Naive thymus-derived CD8-positive, alpha-beta T cell (primary cell): ENCODE measurements around the gene OR8S1. TPM values are rescaled to one million over a fixed set of nuclear protein-coding genes. Genes with fewer than 3 reads are reported as not detected.
A peak's percentile ranks its signal among the peaks of the same experiment; 100 is the strongest.
"Not testable (repeated sequence)": the region's sequence is repeated elsewhere in the genome, so short reads cannot be mapped to it uniquely, and the experiment has no call there.

Experiments used
- ATAC-seq, 2 donors: fragments of 150-1000 bp; cut with Tn5 transposase in 1 of 2; sonication (Bioruptor Pico), chemical (Tn5 transposase) in 1 of 2; 1 replicate in 1 of 2; 2 replicates in 1 of 2; pipeline ENCODE4 v1.10.0; 2021; ENCODE audit warnings: mild to moderate bottlenecking in 2 of 2, moderate library complexity in 2 of 2
- POLR2A ChIA-PET: fragments of 350-600 bp; sonication (Branson Sonifier 250); formaldehyde crosslinking; loops from one replicate; lab custom pipeline; 2021; ENCODE audit warnings: antibody characterized with exemption; lab: Charles Lee
- DNase-seq, 10 donors: peaks; one replicate each; pipeline versions ENCODE4 v3.0.0 to v3.0.0-alpha.2; 2020 to 2022
- H3K27ac Mint-ChIP-seq, 10 donors: one replicate each; pipeline ENCODE4 v1.8.0; 2020 to 2022; ENCODE audit warnings: mild to moderate bottlenecking in 10 of 10, mixed read lengths in 10 of 10, moderate library complexity in 4 of 10, inconsistent platforms in 1 of 10
- H3K27me3 Mint-ChIP-seq, 5 donors: one replicate each; pipeline ENCODE4 v1.8.0; 2021 to 2022; ENCODE audit warnings: mixed read lengths in 5 of 5
- H3K36me3 Mint-ChIP-seq, 3 donors: one replicate each; pipeline ENCODE4 v1.8.0; 2020 to 2022; ENCODE audit warnings: mixed read lengths in 3 of 3, mild to moderate bottlenecking in 2 of 3, inconsistent platforms in 1 of 3
- H3K4me1 Mint-ChIP-seq, 4 donors: one replicate each; pipeline ENCODE4 v1.8.0; 2021 to 2022; ENCODE audit warnings: mixed read lengths in 4 of 4
- H3K4me3 Mint-ChIP-seq, 10 donors: one replicate each; pipeline ENCODE4 v1.8.0; 2020 to 2022; ENCODE audit warnings: mild to moderate bottlenecking in 10 of 10, mixed read lengths in 10 of 10, moderate library complexity in 6 of 10, inconsistent platforms in 1 of 10
- H3K9me3 Mint-ChIP-seq, 9 donors: one replicate each; pipeline ENCODE4 v1.8.0; 2020 to 2022; ENCODE audit warnings: mixed read lengths in 9 of 9, mild to moderate bottlenecking in 3 of 9, inconsistent platforms in 1 of 9, moderate library complexity in 1 of 9
- polyA plus RNA-seq, 3 donors: library from polyadenylated mRNA; unstranded; fragments of 300-500 nt; fragmentation: Illumina TruSeq; gene quantifications; one replicate each; pipeline ENCODE4 v1.2.3, GENCODE V29; 2021
- total RNA-seq, 8 experiments: library from RNA in 2 of 8; stranded (reverse) in 2 of 8; gene quantifications; one replicate each; pipeline ENCODE4 v1.2.3 and lab custom pipeline; 2021 to 2026

The OR8S1 gene, protein sequence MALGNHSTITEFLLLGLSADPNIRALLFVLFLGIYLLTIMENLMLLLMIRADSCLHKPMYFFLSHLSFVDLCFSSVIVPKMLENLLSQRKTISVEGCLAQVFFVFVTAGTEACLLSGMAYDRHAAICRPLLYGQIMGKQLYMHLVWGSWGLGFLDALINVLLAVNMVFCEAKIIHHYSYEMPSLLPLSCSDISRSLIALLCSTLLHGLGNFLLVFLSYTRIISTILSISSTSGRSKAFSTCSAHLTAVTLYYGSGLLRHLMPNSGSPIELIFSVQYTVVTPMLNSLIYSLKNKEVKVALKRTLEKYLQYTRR
- not detected for total RNA-seq
- polyA plus RNA-seq = not detected
- 0 reads per million in 6 experiments for total RNA-seq (lab: John Stamatoyannopoulos, UW)

- no peak within 1 kb of the TSS for H3K4me3 Mint-ChIP-seq
- ATAC-seq (no peak), DNase-seq (no peak)
- no peaks in the 10 kb centered on the region for H3K9me3 Mint-ChIP-seq
- peaks cover 0 to 3% (median 1%) of the 10 kb centered on the region in 5 donors for H3K27me3 Mint-ChIP-seq
- H3K4me1 Mint-ChIP-seq = no peaks in the 10 kb centered on the region
- peak within 1 kb of the TSS in 2 of 10 donors; percentile 47 to 66 for H3K27ac Mint-ChIP-seq
- H3K36me3 Mint-ChIP-seq = no peaks in the 10 kb centered on the region
- POLR2A ChIA-PET = no interaction called here
Observed at GRCh38 chr12:48525332-48525731, at the start of gene OR8S1. Gene OR8S1 (plus strand): TSS chr12:48525632. CDS start chr12:48525632, 0 bp downstream.

DNA sequence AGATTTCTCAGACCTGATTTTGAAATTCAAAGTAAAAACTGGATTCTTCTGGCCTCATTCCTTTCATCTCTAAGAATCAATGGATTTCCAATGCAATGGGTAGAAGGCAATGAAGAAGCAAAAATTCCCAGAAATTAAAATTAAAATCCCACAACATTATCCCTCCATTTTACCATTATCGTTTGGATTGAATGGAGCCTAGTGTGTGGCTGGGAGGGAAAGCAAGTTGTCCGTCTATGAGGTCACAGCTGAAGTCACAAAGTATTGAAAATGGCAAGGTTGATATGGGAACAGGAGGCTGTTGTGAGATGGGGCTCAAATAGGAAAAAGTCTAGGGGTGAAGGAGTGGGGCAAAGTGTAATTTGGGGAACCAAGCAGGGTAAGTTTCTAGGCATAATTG is 43.2 kb upstream of the OR8S1 start, which contains the start of gene C12orf54:
Gene C12orf54, plus strand, starts transcription at position 301 of the 400 bp plus-strand sequence. CDS start 799 bp downstream, outside the sequence.
- Mint-ChIP-seq H3K27me3 (peaks cover 2 to 14% (median 4%) of the 10 kb centered on the region in 5 donors), H3K4me3 (no peak within 1 kb of the TSS), H3K9me3 (peaks cover 0 to 20% (median 8%) of the 10 kb centered on the region in 9 donors), H3K4me1 (peaks cover 0 to 2% (median 1%) of the 10 kb centered on the region in 4 donors), H3K36me3 (peaks cover 0 to 9% (median 5%) of the 10 kb centered on the region in 3 donors), H3K27ac (no peak within 1 kb of the TSS)
- POLR2A ChIA-PET = interaction anchor here (0.7 kb wide), 1 partner anchor 747 kb away, joined by 4 read pairs; no protein-coding TSS in a partner anchor
- DNase-seq (no peak), ATAC-seq (no peak)

DNA sequence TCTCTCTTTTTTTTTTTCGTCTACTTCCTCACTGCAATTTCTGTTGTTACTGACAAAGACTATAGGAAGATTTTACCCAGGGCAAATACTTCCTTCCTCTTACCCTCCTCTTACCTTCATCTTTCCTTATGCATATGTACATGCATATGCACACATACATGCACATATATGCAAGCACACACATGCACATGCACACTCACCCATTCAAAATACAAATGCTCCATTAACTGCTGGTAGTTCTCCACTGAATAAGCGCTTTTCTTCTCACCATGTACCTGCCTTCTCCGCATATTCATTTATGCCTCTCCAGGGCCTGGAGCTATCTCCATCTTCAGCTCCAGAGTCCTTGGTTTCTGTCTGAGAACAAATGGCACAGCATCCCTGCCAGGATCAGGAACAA is 42.5 kb upstream of the OR8S1 start:
- ATAC-seq = no peak
- Mint-ChIP-seq H3K4me1 (peaks cover 0 to 2% (median 1%) of the 10 kb centered on the region in 4 donors), H3K36me3 (peaks cover 0 to 7% (median 5%) of the 10 kb centered on the region in 3 donors), H3K4me3 (no peak overlapping the region), H3K27ac (no peak overlapping the region), H3K27me3 (peaks cover 2 to 14% (median 5%) of the 10 kb centered on the region in 5 donors), H3K9me3 (peaks cover 0 to 19% (median 5%) of the 10 kb centered on the region in 9 donors)
- DNase-seq = no peak
- POLR2A ChIA-PET = interaction anchor here (0.7 kb wide), 1 partner anchor 748 kb away, joined by 4 read pairs; no protein-coding TSS in a partner anchor

DNA sequence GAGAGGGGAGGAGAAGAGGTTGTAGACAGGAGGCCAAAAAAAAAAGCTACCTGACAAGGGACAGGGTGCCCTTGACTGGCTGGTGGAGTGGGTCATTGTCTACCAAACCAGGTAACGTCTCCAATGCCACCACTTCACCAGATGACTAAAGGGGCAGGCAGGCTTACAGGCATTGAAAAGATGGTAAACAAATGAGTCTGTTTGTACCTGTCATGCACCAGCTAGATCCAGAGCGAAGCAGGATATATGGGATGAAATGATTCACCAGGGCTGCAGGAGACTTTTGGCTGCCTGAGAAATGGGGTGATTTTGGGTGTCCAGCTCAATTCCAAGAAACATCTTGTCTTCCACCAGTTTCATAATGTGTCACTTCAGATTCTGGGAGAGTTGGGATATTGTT is 39.2 kb upstream of the OR8S1 start:
- H3K27me3 Mint-ChIP-seq = peaks cover 2 to 14% (median 4%) of the 10 kb centered on the region in 5 donors
- peak overlapping the region in 1 of 10 donors; percentile 14 for H3K27ac Mint-ChIP-seq
- peaks cover 0 to 4% (median 1%) of the 10 kb centered on the region in 4 donors for H3K4me1 Mint-ChIP-seq
- DNase-seq (no peak), ATAC-seq (no peak)
- H3K4me3 Mint-ChIP-seq = peak overlapping the region in 1 of 10 donors; percentile 34
- H3K36me3 Mint-ChIP-seq = no peaks in the 10 kb centered on the region
- POLR2A ChIA-PET = no interaction called here
- peaks cover 0 to 2% (median 0%) of the 10 kb centered on the region in 9 donors for H3K9me3 Mint-ChIP-seq

DNA sequence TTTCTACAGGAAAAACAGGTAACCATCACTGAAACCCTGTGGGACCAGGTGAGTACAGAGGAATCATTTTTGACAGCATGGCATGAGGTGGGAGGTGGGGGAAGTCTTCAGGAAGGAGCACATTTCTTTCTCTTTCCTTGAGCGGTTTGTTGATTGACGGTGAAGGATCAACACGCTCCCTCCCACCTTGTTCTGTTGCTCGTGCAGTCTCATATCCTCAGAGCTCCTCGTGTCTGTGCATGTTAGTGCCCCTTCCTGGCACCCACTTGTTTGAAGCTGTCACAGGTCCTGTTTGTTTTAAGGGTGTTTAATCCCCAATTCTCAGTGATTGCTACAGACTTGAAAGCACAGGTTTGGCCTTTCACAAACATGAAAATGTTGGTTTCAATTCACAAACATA is 38.8 kb upstream of the OR8S1 start:
- no peak for ATAC-seq
- DNase-seq = no peak
- peaks cover 0 to 4% (median 1%) of the 10 kb centered on the region in 4 donors for H3K4me1 Mint-ChIP-seq
- POLR2A ChIA-PET = no interaction called here
- H3K9me3 Mint-ChIP-seq = peaks cover 0 to 2% (median 0%) of the 10 kb centered on the region in 9 donors
- H3K27ac Mint-ChIP-seq = no peak overlapping the region
- H3K36me3 Mint-ChIP-seq = no peaks in the 10 kb centered on the region
- H3K4me3 Mint-ChIP-seq = no peak overlapping the region
- peaks cover 2 to 14% (median 4%) of the 10 kb centered on the region in 5 donors for H3K27me3 Mint-ChIP-seq

- ATAC-seq (no peak), DNase-seq (no peak)
- Mint-ChIP-seq H3K27me3 (peaks cover 0 to 14% (median 4%) of the 10 kb centered on the region in 5 donors), H3K27ac (no peak overlapping the region), H3K36me3 (no peaks in the 10 kb centered on the region), H3K4me1 (peaks cover 0 to 4% (median 1%) of the 10 kb centered on the region in 4 donors), H3K4me3 (no peak overlapping the region), H3K9me3 (peaks cover 0 to 2% (median 0%) of the 10 kb centered on the region in 9 donors)
- POLR2A ChIA-PET = no interaction called here
Observed at GRCh38 chr12:48489012-48489411, 36.4 kb upstream of the OR8S1 start.

DNA sequence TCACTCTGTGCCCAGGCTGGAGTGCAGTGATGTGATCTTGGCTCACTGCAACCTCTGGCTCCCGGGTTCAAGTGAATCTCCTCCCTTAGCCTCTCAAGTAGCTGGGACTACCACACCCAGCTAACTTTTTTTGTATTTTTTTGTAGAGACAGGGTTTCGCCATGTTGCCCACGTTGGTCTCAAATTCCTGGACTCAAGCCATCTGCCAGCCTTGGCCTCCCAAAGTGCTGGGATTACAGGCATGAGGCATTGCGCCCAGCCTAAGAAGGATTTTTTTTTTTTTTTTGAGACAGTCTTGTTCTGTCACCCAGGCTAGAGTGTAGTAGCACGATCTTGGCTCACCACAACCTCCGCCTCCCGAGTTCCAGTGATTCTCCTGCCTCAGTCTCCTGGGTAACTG is 36.0 kb upstream of the OR8S1 start:
- H3K4me1 Mint-ChIP-seq, H3K36me3 Mint-ChIP-seq, POLR2A ChIA-PET, H3K27ac Mint-ChIP-seq, DNase-seq, H3K9me3 Mint-ChIP-seq, ATAC-seq, H3K4me3 Mint-ChIP-seq: not testable (repeated sequence)
- peaks cover 0 to 14% (median 4%) of the 10 kb centered on the region in 5 donors for H3K27me3 Mint-ChIP-seq

DNA sequence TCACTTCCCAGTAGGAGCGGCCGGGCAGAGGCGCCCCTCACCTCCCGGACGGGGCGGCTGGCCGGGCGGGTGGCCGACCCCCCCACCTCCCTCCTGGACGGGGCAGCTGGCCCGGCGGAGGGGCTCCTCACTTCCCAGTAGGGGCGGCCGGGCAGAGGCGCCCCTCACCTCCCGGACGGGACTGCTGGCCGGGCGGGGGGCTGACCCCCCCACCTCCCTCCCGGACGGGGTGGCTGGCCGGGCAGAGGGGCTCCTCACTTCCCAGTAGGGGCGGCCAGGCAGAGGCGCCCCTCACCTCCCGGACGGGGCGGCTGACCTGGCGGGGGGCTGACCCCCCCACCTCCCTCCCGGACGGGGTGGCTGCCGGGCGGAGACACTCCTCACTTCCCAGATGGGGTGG is 25.2 kb upstream of the OR8S1 start:
- POLR2A ChIA-PET, H3K27me3 Mint-ChIP-seq, H3K36me3 Mint-ChIP-seq, H3K9me3 Mint-ChIP-seq, DNase-seq, H3K4me1 Mint-ChIP-seq, H3K4me3 Mint-ChIP-seq, ATAC-seq, H3K27ac Mint-ChIP-seq: not testable (repeated sequence)

DNA sequence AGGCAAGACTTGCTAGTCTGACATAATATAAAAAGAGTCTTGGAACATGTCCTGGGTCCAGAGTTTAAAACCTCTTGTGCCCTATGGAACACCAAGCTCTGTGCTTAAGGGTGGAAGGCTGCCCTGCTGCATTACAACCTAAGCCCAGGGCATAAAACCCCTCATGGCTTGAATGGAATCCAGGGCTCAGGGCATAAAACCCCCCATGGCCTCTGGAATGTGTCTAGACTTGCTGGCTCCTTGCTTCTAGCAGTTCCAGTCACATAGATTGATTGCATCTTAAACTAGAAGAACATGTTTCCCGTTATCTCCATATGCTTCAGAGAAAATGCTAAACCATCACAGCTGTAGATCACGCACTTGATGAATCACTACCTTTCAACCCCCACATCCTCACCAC is 18.6 kb upstream of the OR8S1 start:
- POLR2A ChIA-PET, ATAC-seq, H3K4me3 Mint-ChIP-seq, DNase-seq, H3K4me1 Mint-ChIP-seq, H3K27ac Mint-ChIP-seq: not testable (repeated sequence)
- H3K36me3 Mint-ChIP-seq = peaks cover 0 to 14% (median 13%) of the 10 kb centered on the region in 3 donors
- H3K27me3 Mint-ChIP-seq = peaks cover 0 to 13% (median 1%) of the 10 kb centered on the region in 5 donors
- H3K9me3 Mint-ChIP-seq = peaks cover 0 to 35% (median 7%) of the 10 kb centered on the region in 9 donors

DNA sequence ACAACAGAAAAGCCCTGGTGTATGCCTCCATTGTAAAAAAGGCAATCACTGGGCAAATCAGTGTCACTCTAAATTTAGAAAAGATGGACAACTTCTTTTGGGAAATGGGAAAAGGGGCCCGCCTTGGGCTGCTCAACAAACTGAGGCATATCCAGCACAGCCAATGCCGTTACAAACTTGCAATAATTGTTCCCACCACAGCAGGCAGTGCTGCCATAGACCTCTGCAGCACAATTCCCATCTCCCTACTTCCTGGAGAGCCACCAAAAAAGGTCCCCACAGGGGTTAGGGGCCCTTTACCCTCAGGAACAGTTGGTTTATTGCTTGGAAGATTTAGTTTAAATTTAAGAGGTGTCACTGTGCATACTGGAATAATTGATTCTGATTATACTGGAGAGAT is 16.4 kb upstream of the OR8S1 start:
- Mint-ChIP-seq H3K27me3 (peaks cover 0 to 8% (median 0%) of the 10 kb centered on the region in 5 donors), H3K9me3 (peaks cover 0 to 33% (median 6%) of the 10 kb centered on the region in 9 donors), H3K4me3 (no peak overlapping the region), H3K36me3 (peaks cover 0 to 13% (median 11%) of the 10 kb centered on the region in 3 donors), H3K4me1 (no peaks in the 10 kb centered on the region), H3K27ac (no peak overlapping the region)
- no peak for ATAC-seq
- POLR2A ChIA-PET = no interaction called here
- DNase-seq = no peak

GRCh38 chr12:48510111-48510510 is 15.3 kb upstream of the OR8S1 start:
- no peak overlapping the region for H3K27ac Mint-ChIP-seq
- ATAC-seq = no peak
- POLR2A ChIA-PET = no interaction called here
- no peak for DNase-seq
- no peak overlapping the region for H3K4me3 Mint-ChIP-seq
- peaks cover 0 to 11% (median 0%) of the 10 kb centered on the region in 5 donors for H3K27me3 Mint-ChIP-seq
- peaks cover 0 to 17% (median 8%) of the 10 kb centered on the region in 3 donors for H3K36me3 Mint-ChIP-seq
- H3K9me3 Mint-ChIP-seq = peaks cover 0 to 28% (median 6%) of the 10 kb centered on the region in 9 donors
- no peaks in the 10 kb centered on the region for H3K4me1 Mint-ChIP-seq

- Mint-ChIP-seq H3K27me3 (peaks cover 0 to 5% (median 0%) of the 10 kb centered on the region in 5 donors), H3K27ac (no peak overlapping the region), H3K4me3 (no peak overlapping the region), H3K4me1 (no peaks in the 10 kb centered on the region), H3K36me3 (peaks cover 0 to 17% (median 8%) of the 10 kb centered on the region in 3 donors), H3K9me3 (peaks cover 0 to 28% (median 6%) of the 10 kb centered on the region in 9 donors)
- DNase-seq (no peak), ATAC-seq (no peak)
- POLR2A ChIA-PET = no interaction called here
Observed at GRCh38 chr12:48512855-48513254, 12.6 kb upstream of the OR8S1 start.

DNA sequence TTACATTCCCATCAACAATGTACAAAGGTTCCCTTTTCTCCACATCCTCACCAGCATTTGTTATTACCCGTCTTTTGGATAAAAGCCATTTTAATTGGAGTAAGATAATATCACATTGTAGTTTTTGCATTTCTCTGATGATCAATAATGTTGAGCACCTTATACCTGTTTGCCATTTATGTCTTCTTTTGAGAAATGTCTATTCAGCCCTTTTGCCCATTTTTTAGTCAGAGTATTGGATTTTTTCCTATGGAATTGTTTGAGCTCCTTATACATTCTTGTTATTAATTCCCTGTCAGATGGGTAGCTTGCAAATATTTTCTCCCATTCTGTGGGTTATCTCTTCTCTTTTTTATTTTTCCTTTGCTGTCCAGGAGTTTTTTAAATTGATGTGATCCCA is 10.7 kb upstream of the OR8S1 start:
- no peak for ATAC-seq
- H3K27me3 Mint-ChIP-seq = peaks cover 0 to 5% (median 0%) of the 10 kb centered on the region in 5 donors
- POLR2A ChIA-PET = no interaction called here

More for the DNA sequence above, 10.7 kb upstream of the OR8S1 start:
- H3K36me3 Mint-ChIP-seq = peaks cover 0 to 17% (median 8%) of the 10 kb centered on the region in 3 donors
- H3K4me3 Mint-ChIP-seq = no peak overlapping the region
- H3K4me1 Mint-ChIP-seq = no peaks in the 10 kb centered on the region
- peaks cover 0 to 19% (median 6%) of the 10 kb centered on the region in 9 donors for H3K9me3 Mint-ChIP-seq
- H3K27ac Mint-ChIP-seq = no peak overlapping the region
- DNase-seq = no peak
